GM12864 (cell line): ENCODE data around the gene IGSF1.

Experiments
- DNase-seq: peaks from one replicate; pipeline ENCODE4 v3.0.0-alpha.2; 2011; ENCODE audit warnings: low read depth
- H3K4me3 ChIP-seq: 2 replicates; pipeline ENCODE4 v1.5.1; 2011; ENCODE audit warnings: mild to moderate bottlenecking, low read depth, low read length, control low read depth
- TF ChIP-seq, protein P1 (sequence below): IDR thresholded peaks from 2 replicates; pipeline ENCODE4 v1.5.1; 2011; ENCODE audit warnings: low read depth, mild to moderate bottlenecking, moderate library complexity, low read length, control low read depth, inconsistent platforms; ENCODE audit errors: missing control alignments

Gene IGSF1

DNA sequence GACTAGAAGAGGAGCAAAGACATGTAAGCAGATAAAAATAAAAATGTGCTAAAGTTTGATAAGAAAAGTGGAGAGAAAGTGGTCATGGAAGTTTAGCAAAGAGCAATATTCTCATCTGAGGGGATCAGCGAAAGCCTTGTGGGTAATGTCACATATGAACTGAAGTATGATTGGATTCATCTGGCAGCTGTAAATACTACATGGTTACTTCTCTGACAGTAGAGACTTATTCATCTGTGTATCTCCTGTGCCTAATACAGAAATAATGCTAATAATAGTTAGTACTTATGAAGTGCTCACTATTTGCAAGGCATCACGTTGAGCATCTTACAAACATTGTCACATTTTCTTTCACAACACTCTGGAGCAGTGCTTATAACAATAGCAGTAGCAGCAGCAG, 8.9 kb upstream of the IGSF1 start:
- TF ChIP-seq, protein P1, sequence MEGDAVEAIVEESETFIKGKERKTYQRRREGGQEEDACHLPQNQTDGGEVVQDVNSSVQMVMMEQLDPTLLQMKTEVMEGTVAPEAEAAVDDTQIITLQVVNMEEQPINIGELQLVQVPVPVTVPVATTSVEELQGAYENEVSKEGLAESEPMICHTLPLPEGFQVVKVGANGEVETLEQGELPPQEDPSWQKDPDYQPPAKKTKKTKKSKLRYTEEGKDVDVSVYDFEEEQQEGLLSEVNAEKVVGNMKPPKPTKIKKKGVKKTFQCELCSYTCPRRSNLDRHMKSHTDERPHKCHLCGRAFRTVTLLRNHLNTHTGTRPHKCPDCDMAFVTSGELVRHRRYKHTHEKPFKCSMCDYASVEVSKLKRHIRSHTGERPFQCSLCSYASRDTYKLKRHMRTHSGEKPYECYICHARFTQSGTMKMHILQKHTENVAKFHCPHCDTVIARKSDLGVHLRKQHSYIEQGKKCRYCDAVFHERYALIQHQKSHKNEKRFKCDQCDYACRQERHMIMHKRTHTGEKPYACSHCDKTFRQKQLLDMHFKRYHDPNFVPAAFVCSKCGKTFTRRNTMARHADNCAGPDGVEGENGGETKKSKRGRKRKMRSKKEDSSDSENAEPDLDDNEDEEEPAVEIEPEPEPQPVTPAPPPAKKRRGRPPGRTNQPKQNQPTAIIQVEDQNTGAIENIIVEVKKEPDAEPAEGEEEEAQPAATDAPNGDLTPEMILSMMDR, result no peak
- no peak overlapping the region for H3K4me3 ChIP-seq
- no peak for DNase-seq

DNA sequence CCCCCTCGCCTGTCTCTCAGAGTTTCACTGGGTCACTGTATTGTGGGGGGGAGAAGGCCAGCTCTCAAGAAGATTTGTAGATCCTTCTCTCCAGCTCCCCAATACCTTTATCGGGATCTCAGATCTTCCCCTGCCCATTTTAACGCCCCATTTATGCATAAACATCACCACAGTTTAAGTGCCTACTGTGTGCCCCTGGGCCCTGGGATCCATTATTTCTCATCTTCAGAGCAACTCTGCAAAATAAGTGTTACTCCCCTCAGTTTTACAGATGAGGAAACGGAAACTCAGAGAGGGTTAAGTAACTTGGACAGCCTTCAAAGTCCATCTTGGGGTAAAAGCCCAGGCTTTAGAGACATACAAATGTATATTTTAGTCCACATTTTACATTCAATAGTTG, 421 bp upstream of the IGSF1 start:
- H3K4me3 ChIP-seq, result no peak overlapping the region
- no peak for DNase-seq
- TF ChIP-seq, protein P1, result no peak

DNA sequence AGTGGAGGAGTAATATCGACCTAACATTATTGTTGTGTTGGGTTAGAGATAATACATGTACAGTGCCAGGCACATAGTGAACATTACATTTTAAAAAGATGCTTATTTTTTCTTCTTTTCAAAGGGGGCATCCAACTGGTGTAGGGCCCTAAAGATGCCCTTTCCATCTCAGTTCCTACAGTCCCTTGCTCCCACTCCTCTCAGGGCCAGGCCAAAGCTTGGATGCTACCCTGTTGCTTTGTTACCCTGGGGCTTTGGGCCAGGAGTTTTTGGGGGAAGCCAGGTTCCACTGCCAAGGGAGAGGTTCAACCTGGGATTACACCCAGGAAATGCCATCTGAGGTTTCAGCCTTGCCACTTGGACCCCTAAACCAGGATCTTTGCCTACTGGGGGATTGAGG, 918 bp downstream of the IGSF1 start:
- no peak for DNase-seq
- TF ChIP-seq, protein P1, result no peak
- H3K4me3 ChIP-seq, result no peak overlapping the region

DNA sequence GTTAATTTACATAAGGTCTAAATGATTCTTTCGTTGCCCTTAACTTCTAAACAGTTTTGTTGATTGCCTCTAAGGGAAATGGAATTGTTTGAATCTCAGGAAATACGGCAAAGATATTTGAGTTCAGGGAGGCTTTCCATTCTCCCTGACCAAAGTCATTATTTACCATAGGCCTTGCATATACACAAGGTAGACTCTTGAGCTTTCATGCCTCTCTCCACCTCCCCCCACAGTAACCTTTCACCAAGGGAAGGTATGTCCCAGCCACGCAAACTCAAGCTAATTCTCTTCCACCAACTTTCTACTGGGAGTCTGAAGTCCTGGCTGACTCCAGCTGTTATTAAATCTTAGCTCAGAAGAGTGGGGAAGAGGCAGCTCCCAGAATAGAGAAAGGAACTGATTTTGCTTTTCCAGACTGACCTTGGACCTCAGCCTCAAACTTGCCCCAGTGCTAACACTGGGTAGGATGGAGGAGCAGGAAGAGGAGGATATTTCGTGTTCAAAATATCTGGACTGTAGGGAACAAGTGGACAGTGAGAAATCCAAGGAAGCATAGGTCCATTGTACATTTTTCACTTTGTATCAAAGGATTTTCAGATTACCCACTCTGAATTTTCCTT, 1.4 kb downstream of the IGSF1 start:
- TF ChIP-seq, protein P1, result no peak

DNA sequence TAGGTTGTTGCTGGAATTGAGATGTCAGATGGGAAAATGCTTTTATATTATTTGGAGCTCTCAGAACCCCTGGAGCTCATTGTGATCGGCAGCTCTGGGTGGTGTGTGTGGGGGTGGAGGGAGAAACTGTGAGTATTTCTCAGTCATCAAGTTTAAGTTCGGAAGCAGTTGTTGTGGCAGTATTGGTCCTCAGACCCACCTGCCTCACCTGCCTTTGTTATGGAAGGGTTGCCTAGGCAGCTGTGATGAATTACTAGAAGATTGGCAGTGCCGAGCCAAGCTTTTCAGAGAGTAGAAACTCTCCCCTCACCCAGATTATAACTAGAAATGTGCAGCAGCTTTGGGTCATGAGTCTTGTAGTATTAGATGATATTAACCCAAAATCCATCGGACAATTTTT, 9.5 kb downstream of the IGSF1 start:
- TF ChIP-seq, protein P1, result no peak
- no peak for DNase-seq
- H3K4me3 ChIP-seq, result no peak overlapping the region

More for the DNA sequence above, 1.4 kb downstream of the IGSF1 start:
- H3K4me3 ChIP-seq, result no peak overlapping the region
- DNase-seq, result no peak

DNA sequence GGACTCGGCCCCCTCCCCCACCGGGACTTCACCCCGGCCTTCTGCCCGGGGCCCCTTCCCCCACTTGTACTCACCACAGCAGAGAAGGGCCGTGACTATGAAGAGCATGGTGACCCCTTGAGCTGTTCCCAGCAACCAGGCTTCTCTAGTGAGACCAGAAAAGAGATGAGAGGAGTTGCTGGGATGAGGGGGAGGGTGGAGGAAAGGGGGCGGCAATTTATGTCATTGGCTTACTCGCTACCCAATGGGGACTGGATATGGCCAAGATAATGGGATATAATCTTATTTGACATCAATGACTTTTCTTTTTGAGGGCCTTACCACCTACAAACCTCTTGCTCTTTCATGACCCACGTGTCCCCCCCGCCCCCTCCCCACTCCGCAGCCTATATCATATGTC, 9.9 kb downstream of the IGSF1 start:
- DNase-seq, result no peak
- no peak overlapping the region for H3K4me3 ChIP-seq
- TF ChIP-seq, protein P1, result no peak

DNA sequence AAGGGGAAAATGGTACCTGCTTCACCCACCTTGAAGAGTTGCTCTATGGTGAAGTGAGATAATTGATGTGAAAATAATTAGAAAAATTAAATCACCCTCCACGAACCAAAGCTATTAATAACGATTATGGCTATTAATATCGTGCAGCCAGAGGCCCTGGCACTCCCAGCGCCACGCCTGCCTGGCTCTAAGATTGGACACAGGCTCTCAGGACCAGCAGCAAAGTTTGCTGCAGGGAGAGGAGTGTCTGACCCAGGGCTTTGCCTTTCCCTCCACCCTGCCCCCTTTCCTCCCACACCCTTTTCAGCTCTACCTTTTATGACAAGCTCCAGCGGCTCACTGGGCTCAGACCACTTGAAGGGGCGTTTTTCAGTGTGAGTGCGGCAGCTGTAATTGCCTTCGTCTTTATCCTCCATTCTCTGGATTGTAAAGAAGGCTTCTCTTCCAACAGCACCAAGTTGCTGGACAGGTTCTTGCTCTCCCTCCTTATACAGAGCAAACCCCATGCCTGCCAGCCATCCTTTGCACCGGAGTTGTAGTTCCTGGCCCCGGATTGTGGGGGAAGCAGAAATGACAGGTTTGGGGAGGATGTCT, 11.5 kb downstream of the IGSF1 start:
- no peak for DNase-seq
- H3K4me3 ChIP-seq, result no peak overlapping the region
- TF ChIP-seq, protein P1, result no peak
